ENCODE measurements around the gene AKR7A2. TPM values are rescaled to one million over a fixed set of nuclear protein-coding genes. Genes with fewer than 3 reads are reported as not detected.
A peak's percentile ranks its signal among the peaks of the same experiment; 100 is the strongest.

Gene AKR7A2
- total RNA-seq, 4 donors from 2014 or later: 57.7 to 93.4 (median 70.3) TPM

DNA sequence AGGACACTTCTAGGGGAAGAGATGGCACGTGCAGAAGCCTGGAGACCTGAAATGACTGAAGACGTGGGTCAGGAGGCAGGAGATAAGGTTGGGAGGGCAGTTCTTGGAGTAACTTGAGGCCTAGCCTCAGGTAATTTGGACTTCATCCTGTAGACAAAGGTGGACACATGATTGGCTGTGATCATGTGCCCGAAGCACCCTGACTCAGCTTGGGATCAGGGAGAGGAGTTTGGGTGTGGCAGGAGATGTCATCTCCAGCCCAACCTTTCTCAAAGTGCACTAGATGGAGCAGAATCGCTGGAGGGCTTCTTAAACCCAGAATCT, 1.7 kb upstream of the AKR7A2 start:
- WGBS, 2 donors: 77 to 83% methylated on average over 4 of the region's 4 CpGs
- Histone ChIP-seq H3K4me1 (peaks cover 16 to 65% (median 17%) of the 10 kb centered on the region in 3 donors), H3K4me3 (no peak overlapping the region), H3K27ac (peak overlapping the region in 1 of 4 donors; percentile 87), H3K9me3 (no peaks in the 10 kb centered on the region), H3K27me3 (no peaks in the 10 kb centered on the region), H3K36me3 (peaks cover 0 to 21% (median 0%) of the 10 kb centered on the region in 3 donors)
- TF ChIP-seq POLR2A (IDR thresholded peaks at IDR 0.05): no peak
- TF ChIP-seq, protein P1, sequence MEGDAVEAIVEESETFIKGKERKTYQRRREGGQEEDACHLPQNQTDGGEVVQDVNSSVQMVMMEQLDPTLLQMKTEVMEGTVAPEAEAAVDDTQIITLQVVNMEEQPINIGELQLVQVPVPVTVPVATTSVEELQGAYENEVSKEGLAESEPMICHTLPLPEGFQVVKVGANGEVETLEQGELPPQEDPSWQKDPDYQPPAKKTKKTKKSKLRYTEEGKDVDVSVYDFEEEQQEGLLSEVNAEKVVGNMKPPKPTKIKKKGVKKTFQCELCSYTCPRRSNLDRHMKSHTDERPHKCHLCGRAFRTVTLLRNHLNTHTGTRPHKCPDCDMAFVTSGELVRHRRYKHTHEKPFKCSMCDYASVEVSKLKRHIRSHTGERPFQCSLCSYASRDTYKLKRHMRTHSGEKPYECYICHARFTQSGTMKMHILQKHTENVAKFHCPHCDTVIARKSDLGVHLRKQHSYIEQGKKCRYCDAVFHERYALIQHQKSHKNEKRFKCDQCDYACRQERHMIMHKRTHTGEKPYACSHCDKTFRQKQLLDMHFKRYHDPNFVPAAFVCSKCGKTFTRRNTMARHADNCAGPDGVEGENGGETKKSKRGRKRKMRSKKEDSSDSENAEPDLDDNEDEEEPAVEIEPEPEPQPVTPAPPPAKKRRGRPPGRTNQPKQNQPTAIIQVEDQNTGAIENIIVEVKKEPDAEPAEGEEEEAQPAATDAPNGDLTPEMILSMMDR (IDR thresholded peaks at IDR 0.05): no peak
- DNase-seq: no peak
- intact Hi-C loops (cut with DNase I): no loop called here

DNA sequence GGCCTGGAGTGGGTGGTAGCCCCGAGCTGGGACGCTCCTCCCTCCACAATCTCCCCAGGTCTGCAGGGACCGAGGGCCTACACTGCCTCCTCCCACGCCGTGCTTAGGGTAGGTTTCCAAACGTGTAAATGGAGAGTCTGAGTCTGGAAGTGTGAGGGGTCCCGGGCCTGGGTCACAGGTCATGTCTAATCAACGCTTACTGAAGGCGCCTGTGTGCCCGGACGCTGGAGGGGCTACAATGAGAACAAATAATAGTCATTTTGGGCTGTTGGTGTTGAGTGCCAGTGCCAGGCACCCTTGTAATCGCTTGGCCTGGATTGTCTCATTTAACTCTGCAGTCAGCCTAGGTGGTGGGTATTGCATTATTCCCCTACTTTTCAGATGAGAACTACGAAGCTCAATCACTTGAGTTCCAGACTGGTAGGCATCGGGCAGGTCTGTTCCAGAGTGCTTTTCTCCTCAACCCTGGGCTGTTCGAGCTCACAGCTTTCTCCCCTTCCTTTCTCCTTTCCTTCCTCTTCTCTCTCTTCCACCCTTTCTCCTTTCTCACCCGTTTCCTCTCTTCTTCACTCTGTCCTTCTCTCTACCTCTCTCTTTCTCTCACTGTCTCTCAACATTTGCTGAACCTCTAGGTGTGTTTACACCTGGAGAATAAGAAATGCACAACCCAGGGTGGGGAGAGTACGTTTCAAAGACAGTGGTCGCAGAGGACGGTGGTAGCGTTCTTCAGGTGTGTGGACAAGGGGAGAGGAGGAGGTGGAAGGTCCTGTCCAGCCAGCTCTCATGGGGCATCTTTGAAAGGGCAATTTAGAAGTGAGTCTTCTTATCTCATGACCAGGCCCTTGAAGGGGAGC, 1.1 kb upstream of the AKR7A2 start:
- no peak for TF ChIP-seq POLR2A (IDR thresholded peaks at IDR 0.05)
- TF ChIP-seq, protein P1 (IDR thresholded peaks at IDR 0.05): no peak
- WGBS, 2 donors: 47 to 56% methylated on average over 14 to 18 of the region's 20 CpGs
- H3K9me3 ChIP-seq: no peaks in the 10 kb centered on the region
- DNase-seq: no peak
- peaks cover 16 to 66% (median 17%) of the 10 kb centered on the region in 3 donors for H3K4me1 ChIP-seq
- H3K4me3 ChIP-seq: peak overlapping the region; percentile 71 to 98 (median 89)
- H3K36me3 ChIP-seq: peaks cover 4 to 21% (median 4%) of the 10 kb centered on the region in 3 donors
- intact Hi-C loops (cut with DNase I): no loop called here
- peak overlapping the region; percentile 85 to 92 (median 89) for H3K27ac ChIP-seq
- no peaks in the 10 kb centered on the region for H3K27me3 ChIP-seq

DNA sequence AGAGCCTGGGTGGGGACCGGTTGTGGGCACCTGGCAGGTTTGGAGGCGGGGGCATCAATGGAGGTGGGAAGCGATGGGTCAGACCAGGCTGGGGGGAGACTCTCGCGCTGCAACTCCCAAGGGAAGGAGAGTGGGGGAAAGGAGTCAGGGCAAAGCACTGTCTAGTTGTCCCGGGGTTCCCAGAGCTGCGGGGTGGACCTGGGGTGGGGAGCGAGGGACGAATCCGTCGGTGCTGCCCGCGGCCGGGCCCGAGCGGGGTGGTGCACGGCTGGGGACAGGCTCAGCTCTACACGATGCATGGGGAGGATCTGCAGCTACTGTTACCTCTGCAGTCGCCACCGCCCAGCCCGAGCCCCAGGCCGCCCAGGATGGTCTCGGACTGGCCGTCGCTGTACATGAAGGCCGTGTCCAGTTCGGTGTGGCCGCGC, 427 bp downstream of the AKR7A2 start:
- Histone ChIP-seq H3K36me3 (peaks cover 8 to 25% (median 14%) of the 10 kb centered on the region in 3 donors), H3K9me3 (no peaks in the 10 kb centered on the region), H3K4me1 (peaks cover 16 to 69% (median 17%) of the 10 kb centered on the region in 3 donors), H3K27me3 (no peaks in the 10 kb centered on the region), H3K27ac (peak overlapping the region; percentile 69 to 91 (median 86)), H3K4me3 (peak overlapping the region; percentile 71 to 98 (median 89))
- TF ChIP-seq, protein P1 (IDR thresholded peaks at IDR 0.05): no peak
- TF ChIP-seq POLR2A (IDR thresholded peaks at IDR 0.05): no peak
- DNase-seq: no peak
- WGBS, 2 donors: 0 to 1% methylated on average over 7 to 8 of the region's 29 CpGs
- intact Hi-C loops (cut with DNase I): no loop called here

DNA sequence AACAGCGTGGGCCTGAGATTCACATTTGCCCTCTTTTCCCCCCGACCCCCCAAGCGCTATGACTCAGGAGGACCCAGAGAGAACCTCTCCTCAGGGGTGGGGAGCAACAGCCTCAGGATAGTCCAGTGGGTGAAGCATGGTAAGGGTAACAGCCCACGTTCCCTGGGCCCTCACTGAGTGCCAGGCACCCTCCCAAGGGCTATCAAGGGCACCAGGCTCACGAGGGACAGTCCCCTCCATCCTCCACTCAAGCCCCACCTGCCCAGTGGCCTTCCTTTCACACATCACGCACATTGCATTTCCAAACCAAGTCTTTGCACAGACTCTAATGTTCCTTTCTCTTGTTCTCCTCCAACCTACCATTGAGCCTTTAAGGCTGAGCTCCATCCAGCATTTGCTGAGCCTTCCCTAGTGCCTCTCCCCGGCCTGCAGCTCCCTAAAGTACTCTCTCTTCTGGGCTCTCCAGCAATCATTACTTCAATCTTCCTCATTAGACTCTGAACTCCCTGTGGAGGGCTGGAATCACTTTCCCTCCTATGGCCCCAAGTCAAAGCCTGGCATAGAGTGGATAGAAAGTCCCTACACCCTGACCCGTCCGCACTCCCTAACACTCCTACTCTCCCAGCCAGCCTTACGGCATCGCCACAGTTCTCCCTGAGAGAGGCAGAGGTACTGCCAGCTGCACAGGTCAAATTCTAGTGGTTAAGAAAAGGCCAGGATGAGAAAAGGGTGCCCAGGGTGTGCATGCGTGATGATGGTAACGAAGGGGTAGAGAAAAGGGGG, 1.0 kb downstream of the AKR7A2 start:
- Histone ChIP-seq H3K27me3 (no peaks in the 10 kb centered on the region), H3K9me3 (no peaks in the 10 kb centered on the region), H3K36me3 (peaks cover 9 to 31% (median 14%) of the 10 kb centered on the region in 3 donors), H3K27ac (peak overlapping the region in 3 of 4 donors; percentile 69 to 87 (median 85)), H3K4me3 (peak overlapping the region; percentile 71 to 98 (median 89)), H3K4me1 (peaks cover 16 to 69% (median 17%) of the 10 kb centered on the region in 3 donors)
- TF ChIP-seq, protein P1 (IDR thresholded peaks at IDR 0.05): no peak
- TF ChIP-seq POLR2A (IDR thresholded peaks at IDR 0.05): no peak
- WGBS, 2 donors: 29 to 37% methylated on average over 8 to 13 of the region's 13 CpGs
- DNase-seq: no peak
- intact Hi-C loops (cut with DNase I): no loop called here
